ENCODE results near the gene FKBP15. TPM values are rescaled to one million over a fixed set of nuclear protein-coding genes. Genes with fewer than 3 reads are reported as not detected.
"Not testable (repeated sequence)": the region's sequence is repeated elsewhere in the genome, so short reads cannot be mapped to it uniquely, and the experiment has no call there.

Gene FKBP15
- total and polyA plus RNA-seq, 3 donors from 2014 or later, result 14.7 to 23.5 (median 23.1) TPM

- TF ChIP-seq POLR2A (IDR thresholded peaks at IDR 0.05), result no peak
- no peak for TF ChIP-seq CTCF (IDR thresholded peaks at IDR 0.05)
Observed at GRCh38 chr9:113257863-113258262, 36.8 kb upstream of the FKBP15 start.

GRCh38 chr9:113255438-113255837 is 34.4 kb upstream of the FKBP15 start:
- TF ChIP-seq CTCF (IDR thresholded peaks at IDR 0.05) (no peak), POLR2A (IDR thresholded peaks at IDR 0.05) (no peak)
- intact Hi-C loops (cut with DNase I; ENCODE audit: low total_unique reads), result no loop called here
- Histone ChIP-seq H3K4me1 (no peaks in the 10 kb centered on the region), H3K27me3 (no peaks in the 10 kb centered on the region), H3K4me3 (no peak overlapping the region), H3K27ac (no peak overlapping the region), H3K36me3 (ENCODE audit: low read depth, missing control alignments) (no peaks in the 10 kb centered on the region), H3K9me3 (no peaks in the 10 kb centered on the region)
- WGBS, 2 donors, result 88 to 94% methylated on average over 6 of the region's 6 CpGs
- no peak for DNase-seq

More at GRCh38 chr9:113257863-113258262, 36.8 kb upstream of the FKBP15 start:
- no peak overlapping the region for H3K27ac ChIP-seq
- intact Hi-C loops (cut with DNase I; ENCODE audit: low total_unique reads), result no loop called here
- no peaks in the 10 kb centered on the region for H3K4me1 ChIP-seq
- no peak for DNase-seq
- no peaks in the 10 kb centered on the region for H3K36me3 ChIP-seq (ENCODE audit: low read depth, missing control alignments)
- 96% methylated on average over 3 of the region's 3 CpGs for WGBS, 2 donors
- H3K4me3 ChIP-seq, result no peak overlapping the region
- no peaks in the 10 kb centered on the region for H3K9me3 ChIP-seq
- no peaks in the 10 kb centered on the region for H3K27me3 ChIP-seq

- intact Hi-C loops (cut with DNase I; ENCODE audit: low total_unique reads), result no loop called here
- 83 to 98% methylated on average over 1 of the region's 1 CpG for WGBS, 2 donors
Observed at GRCh38 chr9:113254991-113255390, 33.9 kb upstream of the FKBP15 start.

GRCh38 chr9:113250807-113251206 is 29.7 kb upstream of the FKBP15 start:
- TF ChIP-seq POLR2A (IDR thresholded peaks at IDR 0.05) (no peak), CTCF (IDR thresholded peaks at IDR 0.05) (no peak)
- no peaks in the 10 kb centered on the region for H3K9me3 ChIP-seq
- intact Hi-C loops (cut with DNase I; ENCODE audit: low total_unique reads), result no loop called here
- no peak for DNase-seq
- H3K27ac ChIP-seq, result no peak overlapping the region
- 77 to 92% methylated on average over 2 of the region's 2 CpGs for WGBS, 2 donors
- H3K4me1 ChIP-seq, result no peaks in the 10 kb centered on the region
- H3K36me3 ChIP-seq (ENCODE audit: low read depth, missing control alignments), result no peaks in the 10 kb centered on the region
- no peak overlapping the region for H3K4me3 ChIP-seq
- no peaks in the 10 kb centered on the region for H3K27me3 ChIP-seq

More at GRCh38 chr9:113254991-113255390, 33.9 kb upstream of the FKBP15 start:
- Histone ChIP-seq H3K27ac (no peak overlapping the region), H3K36me3 (ENCODE audit: low read depth, missing control alignments) (no peaks in the 10 kb centered on the region), H3K4me1 (no peaks in the 10 kb centered on the region), H3K27me3 (no peaks in the 10 kb centered on the region), H3K9me3 (no peaks in the 10 kb centered on the region), H3K4me3 (no peak overlapping the region)
- DNase-seq, result no peak
- TF ChIP-seq CTCF (IDR thresholded peaks at IDR 0.05), result no peak
- TF ChIP-seq POLR2A (IDR thresholded peaks at IDR 0.05), result no peak

- intact Hi-C loops (cut with DNase I; ENCODE audit: low total_unique reads); H3K27me3 ChIP-seq: not testable (repeated sequence)
- 98 to 100% methylated on average over 2 of the region's 2 CpGs for WGBS, 2 donors
Observed at GRCh38 chr9:113249661-113250060, 28.6 kb upstream of the FKBP15 start.

More at GRCh38 chr9:113249661-113250060, 28.6 kb upstream of the FKBP15 start:
- DNase-seq; H3K27ac ChIP-seq; H3K4me1 ChIP-seq; H3K36me3 ChIP-seq (ENCODE audit: low read depth, missing control alignments); H3K4me3 ChIP-seq; H3K9me3 ChIP-seq: not testable (repeated sequence)
